OCI-LY1 (cell line): ENCODE results near the gene MGAT4C.

Experiments used
- CTCF ChIP-seq: fragments of 200-600 bp; sonication (generic), shearing (Covaris generic); IDR thresholded peaks from 2 replicates; pipeline ENCODE4 v1.5.1; 2017; ENCODE audit warnings: mild to moderate bottlenecking, antibody characterized with exemption, low read length, moderate library complexity, mixed read lengths
- EZH2 ChIP-seq: fragments of 200-600 bp; sonication (generic), shearing (Covaris generic); IDR thresholded peaks from 2 replicates; pipeline ENCODE4 v1.8.0; 2017; ENCODE audit warnings: borderline replicate concordance, mixed run types, mild to moderate bottlenecking, antibody characterized with exemption, low read length, moderate library complexity, mixed read lengths

- TF ChIP-seq CTCF (no peak), EZH2 (no peak)
These were observed 101.6 kb downstream of the MGAT4C start for GRCh38 chr12:86154620-86155019.
